ENCODE data around the gene DPP6. TPM values are rescaled to one million over a fixed set of nuclear protein-coding genes. Genes with fewer than 3 reads are reported as not detected.
"Not testable (repeated sequence)": the region's sequence is repeated elsewhere in the genome, so short reads cannot be mapped to it uniquely, and the experiment has no call there.

Gene DPP6
- total and polyA plus RNA-seq, 2 donors (not counting 1 experiment from before 2014, with no cell fraction given) = not detected

DNA sequence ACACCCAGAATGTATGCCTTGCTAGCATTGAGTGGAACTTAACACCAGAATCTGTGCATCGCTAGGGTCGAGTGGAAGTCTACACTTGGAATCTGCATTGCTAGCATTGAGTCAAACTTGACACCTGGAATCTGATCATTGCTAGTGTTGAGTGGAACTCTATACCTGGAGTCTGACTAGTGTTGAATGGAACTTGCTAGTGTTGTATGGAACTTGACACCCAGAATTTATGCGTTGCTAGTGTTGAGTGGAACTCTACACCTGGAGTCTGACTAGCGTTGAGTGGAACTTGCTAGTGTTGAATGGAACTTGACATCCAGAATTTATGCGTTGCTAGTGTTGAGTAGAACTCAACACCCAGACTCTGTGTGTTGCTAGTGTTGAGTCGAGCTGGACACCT, 110.7 kb downstream of the DPP6 start:
- H3K79me2 ChIP-seq (ENCODE audit: control insufficient read depth, insufficient read depth, low read length); H3K9me3 Mint-ChIP-seq (ENCODE audit: insufficient read depth); H3K27me3 Mint-ChIP-seq; H3K4me3 Mint-ChIP-seq; intact Hi-C loops (cut with micrococcal nuclease); POLR2A ChIA-PET; H3K36me3 ChIP-seq (replicated peaks in 1 of 2; ENCODE audit: control extremely low read depth in 1 of 2, control insufficient read depth in 1 of 2, extremely low read depth in 1 of 2, insufficient read depth in 2 of 2, low read length in 1 of 2); H3K9ac ChIP-seq (ENCODE audit: low read length); DNase-seq; H3K4me1 Mint-ChIP-seq; CTCF ChIA-PET; H4K20me1 ChIP-seq (ENCODE audit: control insufficient read depth, insufficient read depth, low read length, poor library complexity, severe bottlenecking); H3K27ac ChIP-seq (ENCODE audit: low read length in 2 of 2); H3K4me2 ChIP-seq (replicated peaks; ENCODE audit: low read depth, low read length, poor library complexity, severe bottlenecking); H3K27ac Mint-ChIP-seq; H3K4me1 ChIP-seq (ENCODE audit: control insufficient read depth in 2 of 2, insufficient read depth in 2 of 2, low read length in 2 of 2); H2AFZ ChIP-seq (ENCODE audit: insufficient read depth, low read depth, low read length, poor library complexity, severe bottlenecking); H3K27me3 ChIP-seq (replicated peaks in 1 of 4; ENCODE audit: control extremely low read depth in 1 of 4, control insufficient read depth in 3 of 4, insufficient read depth in 4 of 4, low read length in 3 of 4); H3K9me3 ChIP-seq (ENCODE audit: control extremely low read depth in 1 of 3, control insufficient read depth in 2 of 3, insufficient read depth in 1 of 3, low read length in 2 of 3); ATAC-seq (ENCODE audit: low read depth); H3K4me3 ChIP-seq (ENCODE audit: control extremely low read depth in 1 of 5, extremely low read depth in 1 of 5, insufficient read depth in 1 of 5, low read depth in 2 of 5, low read length in 4 of 5): not testable (repeated sequence)
- 86% methylated on average over 2 of the region's 6 CpGs for WGBS (ENCODE audit: insufficient coverage)

DNA sequence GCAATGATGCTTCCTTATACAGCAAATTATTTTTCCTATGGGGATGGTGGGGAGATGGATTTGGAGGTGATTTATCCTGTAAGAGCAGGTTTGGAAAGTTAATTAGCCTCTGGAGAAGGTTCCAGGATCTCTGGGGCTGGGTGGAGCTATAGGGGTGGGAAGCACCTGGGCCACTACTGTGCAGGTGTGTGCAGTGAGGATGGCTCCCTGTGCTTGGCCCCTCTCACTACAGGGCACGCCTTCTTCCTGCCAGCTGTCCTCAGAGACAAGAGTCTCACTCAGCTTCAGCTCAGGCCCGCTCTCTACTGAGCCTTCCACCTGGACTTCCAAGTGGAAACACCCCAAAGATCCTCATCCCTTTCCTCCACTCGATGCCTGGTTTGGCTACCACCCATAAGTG, 111.4 kb downstream of the DPP6 start:
- CTCF ChIA-PET; H3K9ac ChIP-seq (ENCODE audit: low read length); H3K27me3 ChIP-seq (replicated peaks in 1 of 4; ENCODE audit: control extremely low read depth in 1 of 4, control insufficient read depth in 3 of 4, insufficient read depth in 4 of 4, low read length in 3 of 4); POLR2A ChIA-PET; H3K9me3 ChIP-seq (ENCODE audit: control extremely low read depth in 1 of 3, control insufficient read depth in 2 of 3, insufficient read depth in 1 of 3, low read length in 2 of 3); H3K27ac Mint-ChIP-seq; H4K20me1 ChIP-seq (ENCODE audit: control insufficient read depth, insufficient read depth, low read length, poor library complexity, severe bottlenecking); H3K27ac ChIP-seq (ENCODE audit: low read length in 2 of 2); intact Hi-C loops (cut with micrococcal nuclease); H2AFZ ChIP-seq (ENCODE audit: insufficient read depth, low read depth, low read length, poor library complexity, severe bottlenecking); H3K4me3 Mint-ChIP-seq; H3K4me3 ChIP-seq (ENCODE audit: control extremely low read depth in 1 of 5, extremely low read depth in 1 of 5, insufficient read depth in 1 of 5, low read depth in 2 of 5, low read length in 4 of 5); H3K27me3 Mint-ChIP-seq; H3K36me3 ChIP-seq (replicated peaks in 1 of 2; ENCODE audit: control extremely low read depth in 1 of 2, control insufficient read depth in 1 of 2, extremely low read depth in 1 of 2, insufficient read depth in 2 of 2, low read length in 1 of 2); H3K4me1 ChIP-seq (ENCODE audit: control insufficient read depth in 2 of 2, insufficient read depth in 2 of 2, low read length in 2 of 2); H3K4me2 ChIP-seq (replicated peaks; ENCODE audit: low read depth, low read length, poor library complexity, severe bottlenecking); ATAC-seq (ENCODE audit: low read depth); H3K79me2 ChIP-seq (ENCODE audit: control insufficient read depth, insufficient read depth, low read length); DNase-seq; H3K9me3 Mint-ChIP-seq (ENCODE audit: insufficient read depth); H3K4me1 Mint-ChIP-seq: not testable (repeated sequence)
- no CpG with 5 or more reads among the region's 3 CpGs for WGBS (ENCODE audit: insufficient coverage)

DNA sequence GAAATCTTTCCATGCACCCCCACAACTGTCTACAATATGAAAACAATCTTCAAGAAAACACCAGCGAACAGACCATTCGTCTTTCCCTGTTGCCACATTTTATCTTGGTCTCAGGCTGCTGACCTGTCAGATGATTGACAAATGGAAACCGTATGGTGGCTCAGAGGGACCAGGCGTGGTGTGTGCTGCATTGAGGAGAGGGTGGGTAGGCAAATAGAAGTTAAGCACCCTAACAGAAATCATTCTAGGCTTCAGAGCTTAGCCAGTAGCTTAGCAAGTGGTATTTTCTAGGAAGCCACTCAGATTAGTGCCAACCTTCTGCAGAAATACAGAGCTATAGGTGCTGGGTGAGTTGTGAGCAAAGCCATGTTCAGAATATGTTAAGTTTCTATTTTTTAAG, 114.9 kb downstream of the DPP6 start:
- Histone ChIP-seq H3K9me3 (ENCODE audit: control extremely low read depth in 1 of 3, control insufficient read depth in 2 of 3, insufficient read depth in 1 of 3, low read length in 2 of 3) (peaks cover 0 to 7% (median 0%) of the 10 kb centered on the region in 3 donors), H3K4me1 (ENCODE audit: control insufficient read depth in 2 of 2, insufficient read depth in 2 of 2, low read length in 2 of 2) (no peaks in the 10 kb centered on the region), H3K9ac (ENCODE audit: low read length) (no peak overlapping the region), H3K27ac (ENCODE audit: low read length in 2 of 2) (no peak overlapping the region), H3K4me2 (replicated peaks; ENCODE audit: low read depth, low read length, poor library complexity, severe bottlenecking) (no peak overlapping the region), H3K79me2 (ENCODE audit: control insufficient read depth, insufficient read depth, low read length) (no peaks in the 10 kb centered on the region), H3K36me3 (replicated peaks in 1 of 2; ENCODE audit: control extremely low read depth in 1 of 2, control insufficient read depth in 1 of 2, extremely low read depth in 1 of 2, insufficient read depth in 2 of 2, low read length in 1 of 2) (no peaks in the 10 kb centered on the region), H4K20me1 (ENCODE audit: control insufficient read depth, insufficient read depth, low read length, poor library complexity, severe bottlenecking) (no peaks in the 10 kb centered on the region), H3K27me3 (replicated peaks in 1 of 4; ENCODE audit: control extremely low read depth in 1 of 4, control insufficient read depth in 3 of 4, insufficient read depth in 4 of 4, low read length in 3 of 4) (no peaks in the 10 kb centered on the region), H2AFZ (ENCODE audit: insufficient read depth, low read depth, low read length, poor library complexity, severe bottlenecking) (no peak overlapping the region), H3K4me3 (ENCODE audit: control extremely low read depth in 1 of 5, extremely low read depth in 1 of 5, insufficient read depth in 1 of 5, low read depth in 2 of 5, low read length in 4 of 5) (no peak overlapping the region)
- WGBS (ENCODE audit: insufficient coverage) = 60% methylated on average over 1 of the region's 4 CpGs
- H3K9me3 Mint-ChIP-seq (ENCODE audit: insufficient read depth) = no peaks in the 10 kb centered on the region
- no peaks in the 10 kb centered on the region for H3K4me1 Mint-ChIP-seq
- CTCF ChIA-PET = no interaction called here
- H3K27me3 Mint-ChIP-seq = no peaks in the 10 kb centered on the region
- no peak for DNase-seq
- POLR2A ChIA-PET = no interaction called here
- no peak for TF ChIP-seq EZH2 (IDR thresholded peaks at IDR 0.05; ENCODE audit: borderline replicate concordance, insufficient read depth, low read depth, low read length, poor library complexity, severe bottlenecking)
- TF ChIP-seq, protein P1, sequence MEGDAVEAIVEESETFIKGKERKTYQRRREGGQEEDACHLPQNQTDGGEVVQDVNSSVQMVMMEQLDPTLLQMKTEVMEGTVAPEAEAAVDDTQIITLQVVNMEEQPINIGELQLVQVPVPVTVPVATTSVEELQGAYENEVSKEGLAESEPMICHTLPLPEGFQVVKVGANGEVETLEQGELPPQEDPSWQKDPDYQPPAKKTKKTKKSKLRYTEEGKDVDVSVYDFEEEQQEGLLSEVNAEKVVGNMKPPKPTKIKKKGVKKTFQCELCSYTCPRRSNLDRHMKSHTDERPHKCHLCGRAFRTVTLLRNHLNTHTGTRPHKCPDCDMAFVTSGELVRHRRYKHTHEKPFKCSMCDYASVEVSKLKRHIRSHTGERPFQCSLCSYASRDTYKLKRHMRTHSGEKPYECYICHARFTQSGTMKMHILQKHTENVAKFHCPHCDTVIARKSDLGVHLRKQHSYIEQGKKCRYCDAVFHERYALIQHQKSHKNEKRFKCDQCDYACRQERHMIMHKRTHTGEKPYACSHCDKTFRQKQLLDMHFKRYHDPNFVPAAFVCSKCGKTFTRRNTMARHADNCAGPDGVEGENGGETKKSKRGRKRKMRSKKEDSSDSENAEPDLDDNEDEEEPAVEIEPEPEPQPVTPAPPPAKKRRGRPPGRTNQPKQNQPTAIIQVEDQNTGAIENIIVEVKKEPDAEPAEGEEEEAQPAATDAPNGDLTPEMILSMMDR (IDR thresholded peaks at IDR 0.05) = no peak
- intact Hi-C loops (cut with micrococcal nuclease) = no loop called here
- no peak for ATAC-seq (ENCODE audit: low read depth)
- H3K4me3 Mint-ChIP-seq = no peak overlapping the region
- H3K27ac Mint-ChIP-seq = no peak overlapping the region

All from B cell (primary cell).